GM12874 (cell line): ENCODE results near the gene CEPT1.

ENCODE experiments used
- CTCF ChIP-seq: IDR thresholded peaks from 2 replicates; pipeline ENCODE4 v1.5.1; 2011; ENCODE audit warnings: low read depth, mild to moderate bottlenecking, control low read depth, low read length, moderate library complexity; ENCODE audit not compliant: insufficient read depth

CEPT1 gene

GRCh38 chr1:111139956-111140679 lies at the start of gene CEPT1, which contains the start of gene DRAM2:
TSS of gene CEPT1 (plus strand) at chr1:111140223. CDS start at chr1:111147715, 7,492 bp downstream.
TSS of gene DRAM2 (minus strand) at chr1:111140093. CDS start at chr1:111131554, 8,539 bp downstream.
- TF ChIP-seq CTCF: no peak

GRCh38 chr1:111097356-111098099 lies 42.5 kb upstream of the CEPT1 start:
- no peak for TF ChIP-seq CTCF

DNA sequence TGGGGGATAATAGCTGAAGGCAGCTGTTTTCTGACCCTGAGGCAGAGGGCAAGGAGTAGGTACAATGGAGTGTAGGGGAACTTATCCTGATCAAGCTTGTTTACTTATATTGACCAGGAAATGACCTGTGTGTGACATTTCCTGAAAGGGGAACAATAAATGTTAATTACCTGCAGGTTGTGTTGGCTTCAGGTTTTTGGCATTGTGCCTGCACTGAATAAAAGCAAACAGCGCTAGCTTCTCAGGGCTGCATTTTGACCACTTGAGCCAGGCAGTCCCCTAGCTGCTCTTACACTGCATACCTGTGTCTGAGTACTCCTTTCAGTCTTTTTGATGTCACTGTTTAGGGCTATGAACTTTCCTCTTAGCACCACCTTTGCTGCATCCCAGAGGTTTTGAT lies 40.7 kb upstream of the CEPT1 start:
- TF ChIP-seq CTCF: no peak

DNA sequence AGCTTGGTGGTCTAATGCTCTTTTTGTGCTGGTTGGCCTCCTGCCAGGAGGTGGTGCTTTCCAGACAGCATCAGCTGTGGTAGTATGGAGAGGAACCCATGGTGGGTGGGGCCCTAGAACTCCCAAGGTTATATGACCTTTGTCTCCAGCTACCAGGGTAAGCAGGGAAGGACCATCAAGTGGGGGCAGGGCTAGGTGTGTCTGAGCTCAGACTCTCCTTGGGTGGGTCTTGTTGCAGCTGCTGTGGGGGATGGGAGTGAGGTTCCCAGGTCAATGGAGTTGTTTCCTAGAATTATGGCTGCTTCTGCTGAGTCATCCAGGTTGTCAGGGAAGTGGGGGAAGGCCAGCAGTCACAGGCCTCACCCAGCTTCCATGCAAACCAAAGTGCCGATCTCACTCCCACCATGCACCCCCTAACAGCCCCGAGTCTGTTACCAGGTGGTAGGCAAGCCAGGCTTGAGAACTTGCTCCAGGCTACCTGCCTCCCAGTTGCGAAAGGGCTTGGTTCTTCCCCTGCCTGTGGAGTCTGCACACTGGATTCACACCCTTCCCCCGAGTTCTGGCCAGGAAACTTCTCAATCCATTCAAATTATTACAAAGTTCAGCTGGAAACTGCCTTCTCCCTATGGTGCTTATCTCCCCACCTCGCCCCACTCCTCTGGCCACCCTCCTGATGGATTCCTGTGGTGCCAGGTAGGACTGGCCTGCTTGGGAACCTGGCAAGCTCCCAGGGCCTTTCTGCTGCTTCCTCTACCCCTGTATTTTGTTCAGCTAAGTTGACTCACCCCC lies 38.0 kb upstream of the CEPT1 start:
- TF ChIP-seq CTCF: no peak

- TF ChIP-seq CTCF: no peak
Measured at GRCh38 chr1:111104981-111105380, 35.0 kb upstream of the CEPT1 start.

GRCh38 chr1:111110197-111110899 lies 29.7 kb upstream of the CEPT1 start:
- TF ChIP-seq CTCF: no peak
